ENCODE data around the gene FADS3.

The FADS3 gene

DNA sequence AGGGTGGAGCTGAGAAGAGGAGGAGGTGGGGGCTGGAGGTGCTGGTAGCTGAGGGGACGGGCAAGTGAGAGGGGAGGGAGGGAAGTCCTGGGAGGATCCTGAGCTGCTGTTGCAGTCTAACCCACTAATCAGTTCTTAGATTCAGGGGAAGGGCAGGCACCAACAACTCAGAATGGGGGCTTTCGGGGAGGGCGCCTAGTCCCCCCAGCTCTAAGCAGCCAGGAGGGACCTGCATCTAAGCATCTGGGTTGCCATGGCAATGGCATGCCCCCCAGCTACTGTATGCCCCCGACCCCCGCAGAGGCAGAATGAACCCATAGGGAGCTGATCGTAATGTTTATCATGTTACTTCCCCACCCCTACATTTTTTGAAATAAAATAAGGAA, 24.4 kb downstream of the FADS3 start:
- no peak for ATAC-seq
- TF ChIP-seq CSDC2 (CRISPR knock-in tag; IDR thresholded peaks at IDR 0.05) (no peak), ISL1 (CRISPR knock-in tag; IDR thresholded peaks at IDR 0.05) (no peak), SNAI2 (CRISPR knock-in tag; IDR thresholded peaks at IDR 0.05) (no peak), PPARA (CRISPR knock-in tag; IDR thresholded peaks at IDR 0.05; ENCODE audit: borderline replicate concordance) (no peak)
- TF ChIP-seq, protein P1, sequence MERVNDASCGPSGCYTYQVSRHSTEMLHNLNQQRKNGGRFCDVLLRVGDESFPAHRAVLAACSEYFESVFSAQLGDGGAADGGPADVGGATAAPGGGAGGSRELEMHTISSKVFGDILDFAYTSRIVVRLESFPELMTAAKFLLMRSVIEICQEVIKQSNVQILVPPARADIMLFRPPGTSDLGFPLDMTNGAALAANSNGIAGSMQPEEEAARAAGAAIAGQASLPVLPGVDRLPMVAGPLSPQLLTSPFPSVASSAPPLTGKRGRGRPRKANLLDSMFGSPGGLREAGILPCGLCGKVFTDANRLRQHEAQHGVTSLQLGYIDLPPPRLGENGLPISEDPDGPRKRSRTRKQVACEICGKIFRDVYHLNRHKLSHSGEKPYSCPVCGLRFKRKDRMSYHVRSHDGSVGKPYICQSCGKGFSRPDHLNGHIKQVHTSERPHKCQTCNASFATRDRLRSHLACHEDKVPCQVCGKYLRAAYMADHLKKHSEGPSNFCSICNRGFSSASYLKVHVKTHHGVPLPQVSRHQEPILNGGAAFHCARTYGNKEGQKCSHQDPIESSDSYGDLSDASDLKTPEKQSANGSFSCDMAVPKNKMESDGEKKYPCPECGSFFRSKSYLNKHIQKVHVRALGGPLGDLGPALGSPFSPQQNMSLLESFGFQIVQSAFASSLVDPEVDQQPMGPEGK (CRISPR knock-in tag; IDR thresholded peaks at IDR 0.05; ENCODE audit: borderline replicate concordance), result no peak
- TF ChIP-seq, protein P2, sequence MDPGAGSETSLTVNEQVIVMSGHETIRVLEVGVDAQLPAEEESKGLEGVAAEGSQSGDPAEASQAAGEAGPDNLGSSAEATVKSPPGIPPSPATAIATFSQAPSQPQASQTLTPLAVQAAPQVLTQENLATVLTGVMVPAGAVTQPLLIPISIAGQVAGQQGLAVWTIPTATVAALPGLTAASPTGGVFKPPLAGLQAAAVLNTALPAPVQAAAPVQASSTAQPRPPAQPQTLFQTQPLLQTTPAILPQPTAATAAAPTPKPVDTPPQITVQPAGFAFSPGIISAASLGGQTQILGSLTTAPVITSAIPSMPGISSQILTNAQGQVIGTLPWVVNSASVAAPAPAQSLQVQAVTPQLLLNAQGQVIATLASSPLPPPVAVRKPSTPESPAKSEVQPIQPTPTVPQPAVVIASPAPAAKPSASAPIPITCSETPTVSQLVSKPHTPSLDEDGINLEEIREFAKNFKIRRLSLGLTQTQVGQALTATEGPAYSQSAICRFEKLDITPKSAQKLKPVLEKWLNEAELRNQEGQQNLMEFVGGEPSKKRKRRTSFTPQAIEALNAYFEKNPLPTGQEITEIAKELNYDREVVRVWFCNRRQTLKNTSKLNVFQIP (CRISPR knock-in tag; IDR thresholded peaks at IDR 0.05; ENCODE audit: borderline replicate concordance, low read depth), result no peak
- TF ChIP-seq, protein P3, sequence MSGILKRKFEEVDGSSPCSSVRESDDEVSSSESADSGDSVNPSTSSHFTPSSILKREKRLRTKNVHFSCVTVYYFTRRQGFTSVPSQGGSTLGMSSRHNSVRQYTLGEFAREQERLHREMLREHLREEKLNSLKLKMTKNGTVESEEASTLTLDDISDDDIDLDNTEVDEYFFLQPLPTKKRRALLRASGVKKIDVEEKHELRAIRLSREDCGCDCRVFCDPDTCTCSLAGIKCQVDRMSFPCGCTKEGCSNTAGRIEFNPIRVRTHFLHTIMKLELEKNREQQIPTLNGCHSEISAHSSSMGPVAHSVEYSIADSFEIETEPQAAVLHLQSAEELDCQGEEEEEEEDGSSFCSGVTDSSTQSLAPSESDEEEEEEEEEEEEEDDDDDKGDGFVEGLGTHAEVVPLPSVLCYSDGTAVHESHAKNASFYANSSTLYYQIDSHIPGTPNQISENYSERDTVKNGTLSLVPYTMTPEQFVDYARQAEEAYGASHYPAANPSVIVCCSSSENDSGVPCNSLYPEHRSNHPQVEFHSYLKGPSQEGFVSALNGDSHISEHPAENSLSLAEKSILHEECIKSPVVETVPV (CRISPR knock-in tag; IDR thresholded peaks at IDR 0.05), result no peak

DNA sequence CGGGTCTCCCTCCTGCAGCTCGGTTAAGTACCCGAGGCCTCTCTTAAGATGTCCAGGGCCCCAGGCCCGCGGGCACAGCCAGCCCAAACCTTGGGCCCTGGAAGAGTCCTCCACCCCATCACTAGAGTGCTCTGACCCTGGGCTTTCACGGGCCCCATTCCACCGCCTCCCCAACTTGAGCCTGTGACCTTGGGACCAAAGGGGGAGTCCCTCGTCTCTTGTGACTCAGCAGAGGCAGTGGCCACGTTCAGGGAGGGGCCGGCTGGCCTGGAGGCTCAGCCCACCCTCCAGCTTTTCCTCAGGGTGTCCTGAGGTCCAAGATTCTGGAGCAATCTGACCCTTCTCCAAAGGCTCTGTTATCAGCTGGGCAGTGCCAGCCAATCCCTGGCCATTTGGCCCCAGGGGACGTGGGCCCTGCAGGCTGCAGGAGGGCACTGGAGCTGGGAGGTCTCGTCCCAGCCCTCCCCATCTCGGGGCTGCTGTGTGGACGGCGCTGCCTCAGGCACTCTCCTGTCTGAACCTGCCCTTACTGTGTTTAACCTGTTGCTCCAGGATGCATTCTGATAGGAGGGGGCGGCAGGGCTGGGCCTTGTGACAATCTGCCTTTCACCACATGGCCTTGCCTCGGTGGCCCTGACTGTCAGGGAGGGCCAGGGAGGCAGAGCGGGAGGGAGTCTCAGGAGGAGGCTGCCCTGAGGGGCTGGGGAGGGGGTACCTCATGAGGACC, 25.0 kb downstream of the FADS3 start:
- TF ChIP-seq, protein P2 (CRISPR knock-in tag; IDR thresholded peaks at IDR 0.05; ENCODE audit: borderline replicate concordance, low read depth), result no peak
- TF ChIP-seq TCF4 (CRISPR knock-in tag; IDR thresholded peaks at IDR 0.05; ENCODE audit: borderline replicate concordance), result no peak
- TF ChIP-seq, protein P3 (CRISPR knock-in tag; IDR thresholded peaks at IDR 0.05), result no peak
- TF ChIP-seq ZNF70 (CRISPR knock-in tag; IDR thresholded peaks at IDR 0.05), result no peak
- TF ChIP-seq SNAI2 (CRISPR knock-in tag; IDR thresholded peaks at IDR 0.05), result no peak
- TF ChIP-seq ESRRG (CRISPR knock-in tag; IDR thresholded peaks at IDR 0.05), result no peak
- TF ChIP-seq ARNTL (CRISPR knock-in tag; IDR thresholded peaks at IDR 0.05; ENCODE audit: borderline replicate concordance, low read depth), result no peak
- TF ChIP-seq OSR1 (CRISPR knock-in tag; IDR thresholded peaks at IDR 0.05), result no peak
- TF ChIP-seq, protein P4, sequence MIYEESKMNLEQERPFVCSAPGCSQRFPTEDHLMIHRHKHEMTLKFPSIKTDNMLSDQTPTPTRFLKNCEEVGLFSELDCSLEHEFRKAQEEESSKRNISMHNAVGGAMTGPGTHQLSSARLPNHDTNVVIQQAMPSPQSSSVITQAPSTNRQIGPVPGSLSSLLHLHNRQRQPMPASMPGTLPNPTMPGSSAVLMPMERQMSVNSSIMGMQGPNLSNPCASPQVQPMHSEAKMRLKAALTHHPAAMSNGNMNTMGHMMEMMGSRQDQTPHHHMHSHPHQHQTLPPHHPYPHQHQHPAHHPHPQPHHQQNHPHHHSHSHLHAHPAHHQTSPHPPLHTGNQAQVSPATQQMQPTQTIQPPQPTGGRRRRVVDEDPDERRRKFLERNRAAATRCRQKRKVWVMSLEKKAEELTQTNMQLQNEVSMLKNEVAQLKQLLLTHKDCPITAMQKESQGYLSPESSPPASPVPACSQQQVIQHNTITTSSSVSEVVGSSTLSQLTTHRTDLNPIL (CRISPR knock-in tag; IDR thresholded peaks at IDR 0.05; ENCODE audit: low read depth), result no peak
- TF ChIP-seq, protein P5, sequence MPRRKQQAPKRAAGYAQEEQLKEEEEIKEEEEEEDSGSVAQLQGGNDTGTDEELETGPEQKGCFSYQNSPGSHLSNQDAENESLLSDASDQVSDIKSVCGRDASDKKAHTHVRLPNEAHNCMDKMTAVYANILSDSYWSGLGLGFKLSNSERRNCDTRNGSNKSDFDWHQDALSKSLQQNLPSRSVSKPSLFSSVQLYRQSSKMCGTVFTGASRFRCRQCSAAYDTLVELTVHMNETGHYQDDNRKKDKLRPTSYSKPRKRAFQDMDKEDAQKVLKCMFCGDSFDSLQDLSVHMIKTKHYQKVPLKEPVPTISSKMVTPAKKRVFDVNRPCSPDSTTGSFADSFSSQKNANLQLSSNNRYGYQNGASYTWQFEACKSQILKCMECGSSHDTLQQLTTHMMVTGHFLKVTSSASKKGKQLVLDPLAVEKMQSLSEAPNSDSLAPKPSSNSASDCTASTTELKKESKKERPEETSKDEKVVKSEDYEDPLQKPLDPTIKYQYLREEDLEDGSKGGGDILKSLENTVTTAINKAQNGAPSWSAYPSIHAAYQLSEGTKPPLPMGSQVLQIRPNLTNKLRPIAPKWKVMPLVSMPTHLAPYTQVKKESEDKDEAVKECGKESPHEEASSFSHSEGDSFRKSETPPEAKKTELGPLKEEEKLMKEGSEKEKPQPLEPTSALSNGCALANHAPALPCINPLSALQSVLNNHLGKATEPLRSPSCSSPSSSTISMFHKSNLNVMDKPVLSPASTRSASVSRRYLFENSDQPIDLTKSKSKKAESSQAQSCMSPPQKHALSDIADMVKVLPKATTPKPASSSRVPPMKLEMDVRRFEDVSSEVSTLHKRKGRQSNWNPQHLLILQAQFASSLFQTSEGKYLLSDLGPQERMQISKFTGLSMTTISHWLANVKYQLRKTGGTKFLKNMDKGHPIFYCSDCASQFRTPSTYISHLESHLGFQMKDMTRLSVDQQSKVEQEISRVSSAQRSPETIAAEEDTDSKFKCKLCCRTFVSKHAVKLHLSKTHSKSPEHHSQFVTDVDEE (CRISPR knock-in tag; IDR thresholded peaks at IDR 0.05), result no peak
- no peak for TF ChIP-seq CSDC2 (CRISPR knock-in tag; IDR thresholded peaks at IDR 0.05)
- no peak for TF ChIP-seq ZFP30 (CRISPR knock-in tag; IDR thresholded peaks at IDR 0.05)
- no peak for TF ChIP-seq ZC3H10 (CRISPR knock-in tag; IDR thresholded peaks at IDR 0.05)
- no peak for ATAC-seq
